ENCODE measurements around the gene ARHGAP26. TPM values are rescaled to one million over a fixed set of nuclear protein-coding genes. Genes with fewer than 3 reads are reported as not detected.

Gene ARHGAP26
- total and polyA plus RNA-seq, 2 donors, result 15.1 to 16.2 TPM

DNA sequence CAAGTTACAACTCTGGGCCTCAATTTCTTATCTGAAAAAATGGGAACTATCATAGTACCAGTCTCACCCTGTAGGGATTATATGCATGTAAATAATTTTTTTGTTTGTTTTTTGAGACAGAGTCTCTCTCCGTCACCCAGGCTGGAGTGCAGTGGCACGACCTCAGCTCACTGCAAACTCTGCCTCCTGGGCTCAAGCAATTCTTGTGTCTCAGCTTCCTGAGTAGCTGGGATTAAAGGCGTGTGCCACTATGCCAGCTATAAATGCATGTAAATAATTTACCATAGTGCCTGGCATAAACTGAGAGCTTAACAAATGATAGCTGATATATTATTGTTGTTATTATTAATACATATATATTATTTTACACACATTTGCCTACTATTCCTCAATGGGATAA is 3.0 kb upstream of the ARHGAP26 start:
- WGBS, result 97% methylated on average over 3 of the region's 3 CpGs

DNA sequence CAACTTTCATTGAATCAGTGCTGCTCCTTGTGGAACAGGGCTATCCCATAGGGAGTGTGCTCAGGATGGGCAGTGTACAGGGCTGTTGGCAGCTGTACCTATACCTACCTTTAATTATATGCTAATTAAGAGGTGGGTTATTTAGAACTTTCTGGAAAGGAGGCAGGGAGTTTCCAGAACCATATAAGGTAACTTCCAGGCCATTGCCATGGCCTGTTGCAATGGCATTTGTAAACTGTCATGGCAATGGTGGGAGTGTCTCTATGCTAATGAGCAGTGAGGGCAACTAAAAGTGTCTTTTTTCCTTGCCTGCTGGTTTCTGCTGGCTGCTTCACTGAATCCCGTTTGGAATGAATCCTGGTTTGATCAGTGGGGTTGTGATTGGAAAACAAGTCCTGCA is 2.3 kb upstream of the ARHGAP26 start:
- Histone ChIP-seq H3K4me3 (ENCODE audit: low read length in 2 of 2) (no peak overlapping the region), H3K36me3 (ENCODE audit: control insufficient read depth in 2 of 2, insufficient read depth in 2 of 2, low read length in 1 of 2) (no peaks in the 10 kb centered on the region), H3K9me3 (ENCODE audit: control insufficient read depth in 2 of 2, insufficient read depth in 1 of 2, low read length in 1 of 2) (peaks cover 0 to 5% of the 10 kb centered on the region in 2 donors), H3K27me3 (ENCODE audit: control insufficient read depth in 2 of 2, insufficient read depth in 1 of 2, low read length in 1 of 2) (no peaks in the 10 kb centered on the region), H3K27ac (ENCODE audit: low read depth in 1 of 2, low read length in 1 of 2) (no peak overlapping the region), H3K4me1 (ENCODE audit: control insufficient read depth in 2 of 2, insufficient read depth in 2 of 2, low read length in 2 of 2) (peaks cover 6 to 25% of the 10 kb centered on the region in 2 donors)
- WGBS, result 95% methylated on average over 1 of the region's 1 CpG
- DNase-seq (ENCODE audit: low read depth in 6 of 9, low spot score in 9 of 9), result no peak

More for the DNA sequence above, 3.0 kb upstream of the ARHGAP26 start:
- peaks cover 0 to 5% of the 10 kb centered on the region in 2 donors for H3K9me3 ChIP-seq (ENCODE audit: control insufficient read depth in 2 of 2, insufficient read depth in 1 of 2, low read length in 1 of 2)
- H3K4me1 ChIP-seq (ENCODE audit: control insufficient read depth in 2 of 2, insufficient read depth in 2 of 2, low read length in 2 of 2), result peaks cover 3 to 19% of the 10 kb centered on the region in 2 donors
- H3K27me3 ChIP-seq (ENCODE audit: control insufficient read depth in 2 of 2, insufficient read depth in 1 of 2, low read length in 1 of 2), result no peaks in the 10 kb centered on the region
- DNase-seq (ENCODE audit: low read depth in 6 of 9, low spot score in 9 of 9), result no peak
- H3K27ac ChIP-seq (ENCODE audit: low read depth in 1 of 2, low read length in 1 of 2), result no peak overlapping the region
- H3K36me3 ChIP-seq (ENCODE audit: control insufficient read depth in 2 of 2, insufficient read depth in 2 of 2, low read length in 1 of 2), result no peaks in the 10 kb centered on the region
- H3K4me3 ChIP-seq (ENCODE audit: low read length in 2 of 2), result no peak overlapping the region

DNA sequence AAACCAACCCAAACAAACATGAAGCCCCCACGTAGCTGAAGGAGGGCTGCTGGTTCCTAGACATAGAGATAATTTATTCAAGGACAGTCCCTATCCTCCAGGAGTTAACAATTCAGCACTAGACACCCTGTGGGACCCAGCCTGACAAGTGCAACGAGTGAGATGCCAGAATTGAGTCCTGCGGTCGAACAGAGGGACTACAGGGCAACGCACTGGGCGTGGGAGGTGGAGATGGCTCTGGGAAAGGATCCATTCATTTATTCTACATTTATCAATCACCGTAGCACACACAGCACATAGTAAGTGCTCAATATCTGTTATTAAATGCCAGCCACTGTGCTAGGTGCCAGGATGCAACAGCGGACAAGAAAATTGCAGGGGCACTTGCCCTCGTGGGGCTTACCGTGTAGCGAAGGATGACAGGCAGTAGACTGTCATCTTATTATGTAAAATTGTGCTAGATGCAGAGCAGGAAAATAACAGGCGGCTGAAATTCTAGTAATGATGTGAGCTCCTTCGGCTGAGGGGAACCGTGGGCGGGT is 855 bp upstream of the ARHGAP26 start:
- H3K9me3 ChIP-seq (ENCODE audit: control insufficient read depth in 2 of 2, insufficient read depth in 1 of 2, low read length in 1 of 2), result peaks cover 0 to 5% of the 10 kb centered on the region in 2 donors
- peaks cover 6 to 25% of the 10 kb centered on the region in 2 donors for H3K4me1 ChIP-seq (ENCODE audit: control insufficient read depth in 2 of 2, insufficient read depth in 2 of 2, low read length in 2 of 2)
- H3K27ac ChIP-seq (ENCODE audit: low read depth in 1 of 2, low read length in 1 of 2), result peak overlapping the region; percentile 75 to 78
- 17% methylated on average over 15 of the region's 15 CpGs for WGBS
- no peak for DNase-seq (ENCODE audit: low read depth in 6 of 9, low spot score in 9 of 9)
- no peaks in the 10 kb centered on the region for H3K36me3 ChIP-seq (ENCODE audit: control insufficient read depth in 2 of 2, insufficient read depth in 2 of 2, low read length in 1 of 2)
- H3K27me3 ChIP-seq (ENCODE audit: control insufficient read depth in 2 of 2, insufficient read depth in 1 of 2, low read length in 1 of 2), result no peaks in the 10 kb centered on the region
- peak overlapping the region; percentile 71 to 83 for H3K4me3 ChIP-seq (ENCODE audit: low read length in 2 of 2)

DNA sequence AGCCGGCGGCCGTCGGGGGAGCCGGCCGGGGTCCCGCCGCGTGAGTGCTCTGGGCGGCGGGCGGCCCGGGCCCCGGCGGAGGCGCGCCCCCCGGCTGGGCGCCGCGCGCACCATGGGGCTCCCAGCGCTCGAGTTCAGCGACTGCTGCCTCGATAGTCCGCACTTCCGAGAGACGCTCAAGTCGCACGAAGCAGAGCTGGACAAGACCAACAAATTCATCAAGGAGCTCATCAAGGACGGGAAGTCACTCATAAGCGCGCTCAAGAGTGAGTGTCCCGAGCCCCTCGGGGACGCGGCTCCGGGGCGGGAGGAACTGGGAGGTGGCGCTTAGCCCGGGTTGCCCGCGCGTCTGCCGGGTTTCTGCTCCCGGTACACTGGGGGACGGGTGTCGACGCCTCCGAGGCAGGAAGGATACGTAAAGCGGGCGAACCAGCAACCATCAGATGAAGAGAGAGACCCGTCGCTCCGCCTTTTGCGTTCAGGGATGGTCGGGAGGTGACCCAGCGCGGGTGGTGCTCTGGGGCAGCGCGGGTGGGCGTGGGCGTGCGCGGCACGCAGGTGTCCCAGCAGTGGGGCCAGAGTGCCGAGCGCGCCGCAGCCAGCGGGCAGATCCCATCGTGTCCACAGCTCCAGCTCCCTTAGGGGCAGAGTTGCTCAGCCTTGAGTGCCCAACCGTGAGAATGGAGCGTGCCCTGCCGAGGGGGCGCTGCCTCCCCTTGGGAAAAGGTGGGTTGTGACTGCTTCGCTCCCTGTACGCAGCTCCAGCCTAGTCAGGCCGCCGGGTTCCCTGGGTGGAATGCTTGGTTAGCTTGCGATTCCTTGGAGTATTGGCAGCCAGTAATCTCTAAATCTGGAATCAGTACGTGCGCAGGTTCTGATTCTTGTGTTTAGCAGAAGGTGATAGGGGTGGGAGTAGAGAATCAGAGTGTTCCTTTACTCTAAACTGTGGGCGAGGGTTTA is 753 bp downstream of the ARHGAP26 start:
- H3K36me3 ChIP-seq (ENCODE audit: control insufficient read depth in 2 of 2, insufficient read depth in 2 of 2, low read length in 1 of 2), result no peaks in the 10 kb centered on the region
- peaks cover 6 to 25% of the 10 kb centered on the region in 2 donors for H3K4me1 ChIP-seq (ENCODE audit: control insufficient read depth in 2 of 2, insufficient read depth in 2 of 2, low read length in 2 of 2)
- H3K27me3 ChIP-seq (ENCODE audit: control insufficient read depth in 2 of 2, insufficient read depth in 1 of 2, low read length in 1 of 2), result no peaks in the 10 kb centered on the region
- H3K4me3 ChIP-seq (ENCODE audit: low read length in 2 of 2), result peak overlapping the region; percentile 71 to 83
- WGBS, result 1% methylated on average over 86 of the region's 86 CpGs
- H3K9me3 ChIP-seq (ENCODE audit: control insufficient read depth in 2 of 2, insufficient read depth in 1 of 2, low read length in 1 of 2), result peaks cover 0 to 5% of the 10 kb centered on the region in 2 donors
- DNase-seq (ENCODE audit: low read depth in 6 of 9, low spot score in 9 of 9), result peak in 7 of 9 donors; percentile 43 to 79 (median 54)
- H3K27ac ChIP-seq (ENCODE audit: low read depth in 1 of 2, low read length in 1 of 2), result peak overlapping the region; percentile 83 to 95

DNA sequence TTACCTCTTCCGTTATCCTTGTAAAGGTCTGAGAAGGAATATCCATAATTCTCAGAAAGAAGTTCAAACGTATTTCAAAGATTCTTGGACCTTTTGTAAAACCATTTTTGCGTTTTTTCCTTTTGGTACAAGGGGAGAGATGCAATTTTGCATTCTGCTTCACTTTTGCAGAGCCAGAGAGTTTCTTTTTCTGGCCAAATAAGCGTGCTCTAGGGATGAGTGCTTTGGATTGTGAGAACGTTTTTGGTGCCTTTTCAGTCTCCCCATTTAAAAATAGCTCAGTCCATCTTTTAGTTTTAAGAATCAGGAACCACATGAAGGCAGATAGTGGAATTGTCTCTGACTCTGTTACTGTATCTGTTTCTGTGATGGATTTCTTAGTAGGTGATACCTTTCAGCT is 1.5 kb downstream of the ARHGAP26 start:
- Histone ChIP-seq H3K4me1 (ENCODE audit: control insufficient read depth in 2 of 2, insufficient read depth in 2 of 2, low read length in 2 of 2) (peaks cover 6 to 25% of the 10 kb centered on the region in 2 donors), H3K36me3 (ENCODE audit: control insufficient read depth in 2 of 2, insufficient read depth in 2 of 2, low read length in 1 of 2) (no peaks in the 10 kb centered on the region), H3K9me3 (ENCODE audit: control insufficient read depth in 2 of 2, insufficient read depth in 1 of 2, low read length in 1 of 2) (peaks cover 0 to 5% of the 10 kb centered on the region in 2 donors), H3K27ac (ENCODE audit: low read depth in 1 of 2, low read length in 1 of 2) (no peak overlapping the region), H3K4me3 (ENCODE audit: low read length in 2 of 2) (peak overlapping the region; percentile 71 to 83), H3K27me3 (ENCODE audit: control insufficient read depth in 2 of 2, insufficient read depth in 1 of 2, low read length in 1 of 2) (no peaks in the 10 kb centered on the region)
- peak in 1 of 9 donors; percentile 17 for DNase-seq (ENCODE audit: low read depth in 6 of 9, low spot score in 9 of 9)
- WGBS, result 53% methylated on average over 5 of the region's 5 CpGs

DNA sequence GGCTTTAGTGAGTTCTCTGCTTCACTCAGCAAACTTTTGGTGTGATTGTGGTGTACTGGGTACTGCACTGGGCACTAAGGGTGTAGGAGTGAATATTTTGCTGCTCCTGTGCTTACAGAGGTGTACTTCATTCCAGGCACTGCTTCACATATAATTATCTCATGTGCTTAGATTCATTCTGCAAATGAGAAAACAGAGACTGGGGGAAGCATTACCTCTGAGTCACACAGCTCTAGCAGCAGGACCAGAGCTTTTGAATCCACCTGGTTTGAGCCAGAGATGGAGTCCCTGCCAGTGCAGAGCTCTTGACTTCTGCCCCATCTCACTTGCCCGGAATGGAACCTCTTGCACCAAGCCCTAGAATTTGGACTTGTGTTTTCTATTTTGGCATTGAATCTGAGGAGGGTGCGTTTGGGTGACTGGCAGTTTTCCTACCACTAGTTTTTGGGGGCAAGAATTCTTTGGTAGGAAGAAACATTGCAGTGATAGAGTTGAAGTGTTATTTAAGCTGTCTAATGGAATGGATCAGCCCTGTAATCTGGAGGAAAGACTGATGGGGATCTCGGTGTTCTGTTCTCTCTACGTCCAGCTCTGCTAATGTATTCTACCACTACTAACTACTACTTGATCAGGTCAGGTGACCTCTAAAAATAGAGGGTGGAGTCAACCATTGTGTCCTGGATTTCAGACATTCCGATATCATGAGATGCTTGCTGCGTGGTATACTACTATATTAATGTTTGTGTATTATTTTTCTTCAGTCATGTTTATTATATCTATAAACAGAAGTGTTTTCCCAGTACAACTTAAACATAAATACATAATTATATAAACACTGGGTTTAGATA is 2.5 kb downstream of the ARHGAP26 start:
- Histone ChIP-seq H3K4me3 (ENCODE audit: low read length in 2 of 2) (peak overlapping the region in 1 of 2 donors; percentile 83), H3K4me1 (ENCODE audit: control insufficient read depth in 2 of 2, insufficient read depth in 2 of 2, low read length in 2 of 2) (peaks cover 6 to 25% of the 10 kb centered on the region in 2 donors), H3K9me3 (ENCODE audit: control insufficient read depth in 2 of 2, insufficient read depth in 1 of 2, low read length in 1 of 2) (peaks cover 0 to 5% of the 10 kb centered on the region in 2 donors), H3K27ac (ENCODE audit: low read depth in 1 of 2, low read length in 1 of 2) (no peak overlapping the region), H3K27me3 (ENCODE audit: control insufficient read depth in 2 of 2, insufficient read depth in 1 of 2, low read length in 1 of 2) (no peaks in the 10 kb centered on the region), H3K36me3 (ENCODE audit: control insufficient read depth in 2 of 2, insufficient read depth in 2 of 2, low read length in 1 of 2) (no peaks in the 10 kb centered on the region)
- no peak for DNase-seq (ENCODE audit: low read depth in 6 of 9, low spot score in 9 of 9)
- WGBS, result 98% methylated on average over 6 of the region's 6 CpGs

DNA sequence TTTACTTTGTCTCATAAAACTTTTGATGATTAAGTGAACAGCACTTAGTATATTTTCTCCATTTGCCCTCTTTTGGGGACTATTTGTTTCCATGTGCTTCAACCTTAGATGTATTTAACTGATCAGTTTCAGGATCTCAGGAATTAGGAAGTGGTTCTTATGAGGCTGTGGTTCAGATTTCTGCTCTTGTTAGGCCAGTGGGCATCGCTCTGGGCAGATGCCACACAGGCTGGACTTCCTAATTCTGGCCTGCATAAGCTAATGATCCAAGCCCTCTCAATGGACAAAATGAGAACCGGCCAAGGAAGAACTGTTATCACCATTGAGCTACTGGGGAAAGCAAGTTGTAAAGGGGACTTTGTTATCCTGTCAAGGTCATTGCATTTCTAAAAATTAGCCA is 6.9 kb downstream of the ARHGAP26 start:
- no peaks in the 10 kb centered on the region for H3K27me3 ChIP-seq (ENCODE audit: control insufficient read depth in 2 of 2, insufficient read depth in 1 of 2, low read length in 1 of 2)
- no peak for DNase-seq (ENCODE audit: low read depth in 6 of 9, low spot score in 9 of 9)
- no peaks in the 10 kb centered on the region for H3K9me3 ChIP-seq (ENCODE audit: control insufficient read depth in 2 of 2, insufficient read depth in 1 of 2, low read length in 1 of 2)
- H3K36me3 ChIP-seq (ENCODE audit: control insufficient read depth in 2 of 2, insufficient read depth in 2 of 2, low read length in 1 of 2), result peaks cover 0 to 2% of the 10 kb centered on the region in 2 donors
- H3K4me3 ChIP-seq (ENCODE audit: low read length in 2 of 2), result no peak overlapping the region
- 96% methylated on average over 2 of the region's 2 CpGs for WGBS
- H3K4me1 ChIP-seq (ENCODE audit: control insufficient read depth in 2 of 2, insufficient read depth in 2 of 2, low read length in 2 of 2), result peaks cover 9 to 24% of the 10 kb centered on the region in 2 donors
- H3K27ac ChIP-seq (ENCODE audit: low read depth in 1 of 2, low read length in 1 of 2), result no peak overlapping the region

DNA sequence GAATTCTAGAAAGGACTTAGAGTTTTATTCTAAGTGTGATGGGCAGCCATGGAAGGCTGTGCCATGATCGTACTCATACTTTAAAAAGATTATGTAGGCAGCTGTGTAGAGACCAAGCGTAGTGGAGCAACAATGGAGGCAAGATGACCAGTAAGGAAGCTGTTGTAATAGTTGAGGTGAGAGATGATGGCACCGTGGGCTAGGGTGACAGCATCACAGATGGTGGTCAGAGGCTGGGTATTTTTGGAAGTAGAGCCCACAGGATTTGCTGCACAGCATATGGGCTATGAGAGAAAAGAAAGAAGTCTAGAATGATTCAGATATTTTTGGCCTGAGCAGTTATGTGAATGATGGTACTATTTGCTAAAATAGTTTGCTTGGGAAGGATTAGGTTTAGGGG is 7.7 kb downstream of the ARHGAP26 start:
- no peak for DNase-seq (ENCODE audit: low read depth in 6 of 9, low spot score in 9 of 9)
- peaks cover 6 to 19% of the 10 kb centered on the region in 2 donors for H3K4me1 ChIP-seq (ENCODE audit: control insufficient read depth in 2 of 2, insufficient read depth in 2 of 2, low read length in 2 of 2)
- H3K36me3 ChIP-seq (ENCODE audit: control insufficient read depth in 2 of 2, insufficient read depth in 2 of 2, low read length in 1 of 2), result peaks cover 0 to 2% of the 10 kb centered on the region in 2 donors
- no peak overlapping the region for H3K27ac ChIP-seq (ENCODE audit: low read depth in 1 of 2, low read length in 1 of 2)
- WGBS, result 82% methylated on average over 3 of the region's 3 CpGs
- no peaks in the 10 kb centered on the region for H3K27me3 ChIP-seq (ENCODE audit: control insufficient read depth in 2 of 2, insufficient read depth in 1 of 2, low read length in 1 of 2)
- H3K9me3 ChIP-seq (ENCODE audit: control insufficient read depth in 2 of 2, insufficient read depth in 1 of 2, low read length in 1 of 2), result no peaks in the 10 kb centered on the region
- H3K4me3 ChIP-seq (ENCODE audit: low read length in 2 of 2), result no peak overlapping the region
